ENCODE data around the gene TOP2B. TPM values are rescaled to one million over a fixed set of nuclear protein-coding genes. Genes with fewer than 3 reads are reported as not detected.

The TOP2B gene
- polyA plus RNA-seq, 1 experiment = 13.6 TPM

GRCh38 chr3:25658836-25659235 is 5.9 kb downstream of the TOP2B start:
- H3K4me3 ChIP-seq (ENCODE audit: low read depth, low read length) = no peak overlapping the region
- no peaks in the 10 kb centered on the region for H3K27me3 ChIP-seq (ENCODE audit: control insufficient read depth, insufficient read depth, low read length)
- ChIA-PET CTCF (interaction anchor here (0.9 kb wide), 1 partner anchor 11 kb away, joined by 3 read pairs; no protein-coding TSS in a partner anchor), POLR2A (no interaction called here)
- H3K36me3 ChIP-seq (ENCODE audit: control insufficient read depth, insufficient read depth, low read length) = no peaks in the 10 kb centered on the region
- TF ChIP-seq CTCF (IDR thresholded peaks at IDR 0.05; ENCODE audit: insufficient read depth, low read depth, low read length) = no peak
- DNase-seq (ENCODE audit: low read depth) = no peak

GRCh38 chr3:25657293-25657692 is 7.4 kb downstream of the TOP2B start:
- POLR2A ChIA-PET = no interaction called here
- no peak for TF ChIP-seq CTCF (IDR thresholded peaks at IDR 0.05; ENCODE audit: insufficient read depth, low read depth, low read length)
- no peaks in the 10 kb centered on the region for H3K36me3 ChIP-seq (ENCODE audit: control insufficient read depth, insufficient read depth, low read length)
- no peak for DNase-seq (ENCODE audit: low read depth)
- H3K4me3 ChIP-seq (ENCODE audit: low read depth, low read length) = no peak overlapping the region
- CTCF ChIA-PET = interaction anchor here (1.3 kb wide), 1 partner anchor 9 kb away, joined by 3 read pairs; no protein-coding TSS in a partner anchor
- H3K27me3 ChIP-seq (ENCODE audit: control insufficient read depth, insufficient read depth, low read length) = no peaks in the 10 kb centered on the region

- no peak for TF ChIP-seq CTCF (IDR thresholded peaks at IDR 0.05; ENCODE audit: insufficient read depth, low read depth, low read length)
- ChIA-PET CTCF (no interaction called here), POLR2A (no interaction called here)
- Histone ChIP-seq H3K27me3 (ENCODE audit: control insufficient read depth, insufficient read depth, low read length) (no peaks in the 10 kb centered on the region), H3K36me3 (ENCODE audit: control insufficient read depth, insufficient read depth, low read length) (no peaks in the 10 kb centered on the region), H3K4me3 (ENCODE audit: low read depth, low read length) (no peak overlapping the region)
- DNase-seq (ENCODE audit: low read depth) = no peak
These were observed 9.0 kb downstream of the TOP2B start for GRCh38 chr3:25655659-25656058.

- TF ChIP-seq CTCF (IDR thresholded peaks at IDR 0.05; ENCODE audit: insufficient read depth, low read depth, low read length) = no peak
- Histone ChIP-seq H3K4me3 (ENCODE audit: low read depth, low read length) (no peak overlapping the region), H3K36me3 (ENCODE audit: control insufficient read depth, insufficient read depth, low read length) (no peaks in the 10 kb centered on the region), H3K27me3 (ENCODE audit: control insufficient read depth, insufficient read depth, low read length) (no peaks in the 10 kb centered on the region)
- no peak for DNase-seq (ENCODE audit: low read depth)
- POLR2A ChIA-PET = no interaction called here
- CTCF ChIA-PET = interaction anchor here (0.6 to 1.0 kb wide), 3 partner anchors 28 to 195 kb away, joined by 3 read pairs; no protein-coding TSS in a partner anchor
These were observed 10.1 kb downstream of the TOP2B start for GRCh38 chr3:25654576-25654975.

GRCh38 chr3:25653322-25653721 is 11.4 kb downstream of the TOP2B start:
- Histone ChIP-seq H3K36me3 (ENCODE audit: control insufficient read depth, insufficient read depth, low read length) (no peaks in the 10 kb centered on the region), H3K4me3 (ENCODE audit: low read depth, low read length) (no peak overlapping the region), H3K27me3 (ENCODE audit: control insufficient read depth, insufficient read depth, low read length) (no peaks in the 10 kb centered on the region)
- ChIA-PET POLR2A (no interaction called here), CTCF (no interaction called here)
- DNase-seq (ENCODE audit: low read depth) = no peak
- TF ChIP-seq CTCF (IDR thresholded peaks at IDR 0.05; ENCODE audit: insufficient read depth, low read depth, low read length) = no peak
